IMR-90 (cell line): ENCODE results near the gene PFN1. TPM values are rescaled to one million over a fixed set of nuclear protein-coding genes. Genes with fewer than 3 reads are reported as not detected.

Experiments used
- polyA plus RNA-seq, 3 experiments: library from polyadenylated mRNA; depleted of rRNA; stranded (reverse); fragments of >200 nt; gene quantifications; 2 replicates each; pipeline ENCODE4 v1.2.3, GENCODE V29; 2012; ENCODE audit warnings: low replicate concordance in 1 of 3
- total RNA-seq: library from RNA; depleted of rRNA; stranded (reverse); fragments of >200 nt; gene quantifications from 2 replicates; pipeline ENCODE4 v1.2.3, GENCODE V29; 2012
- TF ChIP-seq, protein P1 (sequence below): fragments of 150-350 bp; IDR thresholded peaks from 2 replicates; pipeline ENCODE4 v1.6.1; 2016; ENCODE audit warnings: low read depth, mild to moderate bottlenecking, low read length, moderate library complexity, borderline replicate concordance

PFN1 gene
- total and polyA plus RNA-seq, 2 of the 4 experiments (the other 2 are of a cell fraction): 348 to 1,671 TPM

DNA sequence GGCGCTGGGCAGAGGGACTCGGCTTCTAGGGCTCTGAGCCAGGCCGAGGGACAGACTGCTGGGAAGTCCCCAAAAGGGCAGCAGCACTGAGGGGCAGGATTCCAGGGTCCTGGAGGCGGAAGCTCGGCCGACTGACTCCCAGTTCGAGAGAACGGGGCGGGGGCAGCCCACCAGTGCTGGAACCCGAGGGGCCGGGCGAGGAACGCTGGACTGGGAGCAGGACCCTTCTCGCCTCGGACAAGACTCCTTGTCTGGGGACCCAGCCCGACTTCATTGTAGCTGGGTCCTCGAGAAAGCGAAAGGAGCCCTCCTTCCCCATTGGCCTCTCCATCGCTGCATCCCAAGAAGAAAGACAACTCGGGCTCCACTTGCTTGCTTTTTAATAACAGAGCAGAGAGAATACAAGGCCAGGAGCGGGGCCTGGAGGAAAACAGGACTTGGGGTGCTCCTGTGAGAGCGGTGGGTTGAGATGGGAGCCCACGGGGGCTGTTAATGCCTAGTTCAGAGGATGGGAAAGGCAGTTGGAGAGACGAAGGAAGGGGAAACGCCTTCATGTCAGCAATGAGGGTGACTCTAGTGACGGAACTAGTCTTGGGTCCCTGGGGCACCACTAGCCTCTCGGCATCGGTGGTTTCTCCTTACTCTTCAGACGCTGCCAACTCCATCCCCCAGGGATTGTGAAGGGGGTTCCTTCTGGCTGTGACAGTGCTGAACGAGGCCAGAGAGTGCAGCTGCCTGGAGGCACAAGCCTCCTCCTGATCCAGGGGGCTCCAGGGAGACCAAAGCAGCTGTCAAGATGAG, 39.6 kb upstream of the PFN1 start (continued):
- TF ChIP-seq, protein P1, sequence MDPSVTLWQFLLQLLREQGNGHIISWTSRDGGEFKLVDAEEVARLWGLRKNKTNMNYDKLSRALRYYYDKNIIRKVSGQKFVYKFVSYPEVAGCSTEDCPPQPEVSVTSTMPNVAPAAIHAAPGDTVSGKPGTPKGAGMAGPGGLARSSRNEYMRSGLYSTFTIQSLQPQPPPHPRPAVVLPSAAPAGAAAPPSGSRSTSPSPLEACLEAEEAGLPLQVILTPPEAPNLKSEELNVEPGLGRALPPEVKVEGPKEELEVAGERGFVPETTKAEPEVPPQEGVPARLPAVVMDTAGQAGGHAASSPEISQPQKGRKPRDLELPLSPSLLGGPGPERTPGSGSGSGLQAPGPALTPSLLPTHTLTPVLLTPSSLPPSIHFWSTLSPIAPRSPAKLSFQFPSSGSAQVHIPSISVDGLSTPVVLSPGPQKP: no peak
